Activated CD4-positive, alpha-beta T cell treated with anti-CD3 and anti-CD28 coated beads, Interleukin-2, amount 50 U/mL, for 16 hours (primary cell): ENCODE measurements around the gene IGF2R.
"Not testable (repeated sequence)": the region's sequence is repeated elsewhere in the genome, so short reads cannot be mapped to it uniquely, and the experiment has no call there.

Source experiments
- DNase-seq: peaks from one replicate; pipeline ENCODE4 v3.0.0-alpha.2; 2020

IGF2R gene

DNA sequence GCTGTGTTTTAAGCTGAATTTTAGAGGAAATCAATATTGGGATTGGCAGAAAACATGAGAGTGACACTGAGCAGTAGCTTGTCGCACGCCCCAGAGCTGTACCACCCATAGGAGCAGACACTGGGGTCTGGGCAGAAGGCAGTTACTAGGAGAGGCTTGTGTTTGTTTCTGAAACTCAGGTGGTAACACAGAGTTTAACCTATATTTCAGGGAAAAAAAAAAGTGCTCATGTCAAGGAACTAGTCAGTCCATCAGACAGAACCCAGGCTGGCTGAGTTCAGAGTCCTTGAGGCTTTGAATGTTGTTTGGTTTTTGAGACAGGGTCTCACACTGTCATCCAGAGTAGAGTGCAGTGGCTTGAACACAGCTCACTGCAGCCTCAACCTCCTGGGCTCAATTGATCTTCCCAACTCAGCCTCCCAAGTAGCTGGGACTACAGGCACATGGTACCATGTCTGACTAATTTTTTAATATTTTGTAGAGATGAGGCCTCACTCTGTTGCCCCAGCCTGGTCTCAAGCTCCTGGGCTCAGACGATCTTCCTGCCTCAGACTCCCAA lies 159.3 kb downstream of the IGF2R start:
- no peak for DNase-seq

DNA sequence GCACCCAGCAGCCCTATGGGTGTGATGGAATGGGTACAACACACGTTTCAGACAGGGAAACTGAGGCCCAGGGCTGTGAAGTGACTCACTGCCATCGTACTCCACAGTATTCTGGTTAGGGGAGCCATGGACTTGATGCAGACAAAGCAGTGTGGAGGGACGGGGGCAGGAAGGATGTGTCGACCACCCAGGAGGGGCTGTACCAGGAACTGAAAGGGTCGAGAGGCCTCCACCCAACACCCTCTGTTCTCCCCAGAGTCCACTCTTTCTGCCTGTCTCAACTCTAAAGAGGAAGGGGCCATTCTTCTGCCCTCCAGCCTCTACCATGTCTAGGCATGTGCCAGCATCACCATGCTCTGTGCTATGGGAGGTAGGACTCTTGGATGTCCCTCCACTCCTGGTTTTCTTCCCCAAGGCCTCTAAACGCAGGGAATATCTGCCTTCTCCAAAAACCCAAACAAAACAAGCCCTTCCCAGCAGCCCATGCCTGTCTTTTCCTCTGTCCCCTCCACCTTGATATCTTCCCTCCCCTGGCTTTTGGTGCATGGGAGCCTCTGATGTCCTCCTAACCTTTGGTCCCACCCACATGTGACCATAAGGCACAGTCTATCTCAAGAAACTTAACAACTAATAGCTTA lies 160.1 kb downstream of the IGF2R start:
- DNase-seq, result no peak

DNA sequence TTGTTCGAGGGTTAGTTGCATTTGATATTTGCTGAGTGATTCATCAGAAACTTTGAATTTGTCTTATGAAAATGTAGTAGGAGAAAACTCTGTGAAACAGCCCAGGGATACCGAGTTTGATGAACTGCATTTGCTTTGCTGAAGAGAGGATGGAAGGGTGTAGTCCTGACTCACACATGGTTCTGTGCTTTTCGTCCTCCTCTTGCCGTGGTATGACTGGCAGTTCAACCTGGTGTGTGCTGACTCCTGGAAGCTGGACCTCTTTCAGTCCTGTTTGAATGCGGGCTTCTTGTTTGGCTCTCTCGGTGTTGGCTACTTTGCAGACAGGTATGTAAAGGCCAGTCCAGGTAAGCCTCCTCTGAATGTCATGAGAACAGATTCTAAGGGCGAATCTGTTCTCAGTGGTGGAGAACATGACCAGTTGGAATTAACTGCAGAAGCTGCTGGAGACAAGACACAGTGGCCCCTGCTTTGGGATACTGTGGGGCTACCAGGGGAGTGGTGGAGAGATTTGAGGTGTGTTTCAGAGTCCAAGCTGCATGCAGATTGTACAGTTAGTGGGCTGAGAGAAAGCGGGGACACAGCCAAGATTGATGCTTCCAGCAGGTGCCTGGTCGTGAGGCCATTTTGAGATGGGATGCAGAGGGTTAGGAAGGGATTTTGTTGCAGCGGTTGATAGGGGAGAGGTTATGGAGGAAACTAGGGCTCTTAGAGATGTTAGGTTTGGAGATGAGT lies 161.2 kb downstream of the IGF2R start:
- no peak for DNase-seq

DNA sequence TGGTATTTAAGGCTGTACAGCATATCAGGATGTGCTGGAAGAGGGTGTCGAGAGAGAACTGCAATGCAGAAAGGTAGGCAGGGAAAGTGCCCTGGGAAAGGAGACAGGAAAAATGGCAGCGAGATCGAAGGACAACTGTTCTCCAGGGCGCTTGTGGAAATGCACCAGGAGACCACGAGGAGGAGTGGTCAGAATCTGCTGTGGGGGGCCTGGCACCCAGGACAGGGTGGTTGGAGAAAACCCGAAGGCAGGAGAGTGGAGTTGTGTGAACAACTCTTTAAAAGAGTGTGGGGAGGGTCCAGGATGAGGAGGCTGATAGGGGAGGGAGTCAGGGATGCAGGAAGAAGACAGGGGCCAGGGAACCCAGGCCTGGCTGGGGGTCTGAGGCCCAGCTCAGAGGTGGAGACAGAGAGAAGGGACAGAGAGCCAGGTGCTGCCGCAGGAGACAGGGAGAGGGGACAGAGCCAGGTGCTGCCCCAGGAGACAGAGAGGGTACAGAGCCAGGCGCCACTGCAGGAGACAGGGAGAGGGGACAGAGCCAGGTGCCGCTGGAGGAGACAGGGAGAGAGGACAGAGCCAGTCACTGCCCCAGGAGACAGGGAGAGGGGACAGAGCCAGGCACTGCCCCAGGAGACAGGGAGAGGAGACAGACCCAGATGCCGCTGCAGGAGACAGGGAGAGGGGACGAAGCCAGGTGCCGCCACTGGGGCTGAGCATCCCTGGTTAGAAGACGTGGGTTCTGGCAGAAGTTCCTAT lies 162.0 kb downstream of the IGF2R start:
- DNase-seq, result no peak

DNA sequence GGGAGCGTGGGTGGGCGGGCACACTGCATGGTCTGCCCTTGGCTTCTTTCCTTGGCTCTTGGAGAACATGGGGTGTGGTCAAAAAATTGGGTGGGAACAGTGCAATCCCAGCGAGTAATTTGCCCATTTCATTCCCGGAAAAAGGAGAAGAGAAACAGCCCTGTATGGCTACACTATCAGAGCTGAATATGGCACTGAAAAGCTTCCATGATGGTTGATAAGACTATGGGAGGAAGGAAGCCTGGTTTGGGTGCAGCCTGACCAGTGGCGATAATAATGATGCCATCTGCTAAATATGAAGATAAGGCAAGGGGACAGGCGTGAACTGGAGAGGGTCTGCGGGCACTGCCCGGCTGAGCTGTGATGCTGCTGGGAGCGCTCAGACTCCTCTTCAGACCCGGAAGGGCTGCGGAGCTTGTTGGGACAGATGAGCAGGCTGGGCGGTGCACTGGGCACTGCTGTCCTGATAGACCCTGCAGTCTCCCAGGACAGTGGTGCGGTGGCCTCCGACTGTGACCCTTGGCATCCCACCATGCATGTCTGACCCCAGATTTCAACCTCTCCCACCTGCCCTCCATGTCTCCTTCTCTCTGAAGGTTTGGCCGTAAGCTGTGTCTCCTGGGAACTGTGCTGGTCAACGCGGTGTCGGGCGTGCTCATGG lies 162.9 kb downstream of the IGF2R start:
- DNase-seq, result no peak

DNA sequence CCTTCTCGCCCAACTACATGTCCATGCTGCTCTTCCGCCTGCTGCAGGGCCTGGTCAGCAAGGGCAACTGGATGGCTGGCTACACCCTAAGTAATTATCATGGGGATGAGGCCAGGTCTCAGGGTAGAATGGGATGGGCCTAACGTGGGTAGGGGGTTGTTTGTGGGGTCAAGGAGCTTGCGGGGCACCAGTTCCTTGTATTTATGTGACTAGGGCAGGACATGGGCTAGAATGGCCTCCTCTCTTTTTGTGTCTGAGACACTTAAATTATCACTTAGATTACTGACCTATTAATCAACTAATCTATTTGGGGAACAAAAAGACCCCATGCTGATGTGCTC lies 163.4 kb downstream of the IGF2R start:
- DNase-seq, result no peak

DNA sequence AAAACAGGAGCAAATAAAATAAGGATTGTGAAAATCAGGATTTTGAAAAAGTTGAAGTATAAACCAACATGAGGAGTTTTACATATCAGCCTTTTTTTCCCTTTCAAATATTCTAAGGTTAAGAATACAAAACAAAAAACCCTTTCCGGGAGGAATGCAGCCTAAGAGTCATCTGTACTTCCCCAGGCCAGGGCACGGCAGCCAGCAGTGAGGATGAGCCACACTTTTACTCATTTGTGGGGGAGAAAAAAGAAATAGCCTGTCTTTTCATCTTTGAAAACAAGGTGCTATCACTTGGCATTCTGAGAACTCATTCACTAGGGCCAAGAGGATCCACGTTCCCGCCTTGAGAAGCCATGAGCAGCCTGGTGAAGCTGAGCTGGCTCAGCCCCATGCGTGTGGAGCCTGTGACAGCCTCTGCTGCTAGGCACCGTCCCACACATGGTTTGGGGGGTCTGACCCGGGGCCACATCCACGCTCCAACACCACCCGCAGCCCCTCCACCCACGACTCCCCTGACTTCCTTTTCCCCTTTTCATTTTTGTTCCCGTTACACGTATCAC lies 164.0 kb downstream of the IGF2R start:
- DNase-seq, result no peak

DNA sequence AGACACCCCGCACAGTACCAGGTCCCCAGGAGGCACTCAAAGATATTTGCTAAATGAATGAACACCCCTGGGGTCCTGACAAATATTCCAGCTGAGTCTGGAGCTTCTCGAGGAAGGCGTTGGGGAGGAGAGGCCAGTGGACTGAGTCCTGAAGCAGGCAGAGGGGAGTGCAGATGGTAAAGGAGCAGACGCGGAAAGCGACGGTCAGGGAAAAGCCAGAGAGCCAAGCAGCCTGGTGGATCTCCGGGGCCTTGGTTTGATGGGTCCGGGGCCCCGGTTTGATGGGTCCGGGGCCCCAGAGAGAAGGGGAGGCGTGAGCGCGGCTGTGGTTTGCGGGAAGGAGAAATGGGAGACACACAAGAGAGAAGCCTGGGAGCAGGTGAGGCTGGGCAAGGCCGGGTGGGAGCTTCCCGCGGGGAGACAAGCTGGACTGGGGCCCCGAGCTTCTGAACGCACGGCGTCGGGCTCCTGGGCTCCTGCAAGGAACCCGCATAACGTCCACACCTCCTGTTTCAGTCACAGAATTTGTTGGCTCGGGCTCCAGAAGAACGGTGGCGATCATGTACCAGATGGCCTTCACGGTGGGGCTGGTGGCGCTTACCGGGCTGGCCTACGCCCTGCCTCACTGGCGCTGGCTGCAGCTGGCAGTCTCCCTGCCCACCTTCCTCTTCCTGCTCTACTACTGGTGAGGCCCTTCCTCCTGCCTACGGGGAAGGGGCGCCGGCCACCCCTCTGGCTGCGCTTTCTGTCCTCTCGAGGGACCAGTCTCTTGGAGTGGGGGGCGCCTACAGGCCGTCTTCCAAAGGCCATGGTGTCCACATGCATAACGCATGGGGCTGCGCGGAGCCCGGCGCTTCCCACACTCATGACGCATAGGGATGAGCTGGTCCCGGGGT lies 164.8 kb downstream of the IGF2R start:
- DNase-seq, result no peak

DNA sequence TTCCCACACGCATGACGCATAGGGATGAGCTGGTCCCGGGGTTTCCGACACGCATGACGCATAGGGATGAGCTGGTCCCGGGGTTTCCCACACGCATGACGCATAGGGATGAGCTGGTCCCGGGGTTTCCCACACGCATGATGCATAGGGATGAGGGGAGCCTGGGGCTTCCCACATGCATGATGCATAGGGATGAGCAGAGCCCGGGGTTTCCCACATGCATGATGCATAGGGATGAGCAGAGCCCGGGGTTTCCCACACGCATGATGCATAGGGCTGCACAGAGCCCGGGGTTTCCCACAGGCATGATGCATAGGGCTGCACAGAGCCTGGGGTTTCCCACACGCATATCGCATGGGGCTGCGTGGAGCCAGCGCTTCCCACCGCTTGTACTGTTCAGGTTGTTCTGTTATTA lies 165.5 kb downstream of the IGF2R start:
- not testable (repeated sequence) for DNase-seq

DNA sequence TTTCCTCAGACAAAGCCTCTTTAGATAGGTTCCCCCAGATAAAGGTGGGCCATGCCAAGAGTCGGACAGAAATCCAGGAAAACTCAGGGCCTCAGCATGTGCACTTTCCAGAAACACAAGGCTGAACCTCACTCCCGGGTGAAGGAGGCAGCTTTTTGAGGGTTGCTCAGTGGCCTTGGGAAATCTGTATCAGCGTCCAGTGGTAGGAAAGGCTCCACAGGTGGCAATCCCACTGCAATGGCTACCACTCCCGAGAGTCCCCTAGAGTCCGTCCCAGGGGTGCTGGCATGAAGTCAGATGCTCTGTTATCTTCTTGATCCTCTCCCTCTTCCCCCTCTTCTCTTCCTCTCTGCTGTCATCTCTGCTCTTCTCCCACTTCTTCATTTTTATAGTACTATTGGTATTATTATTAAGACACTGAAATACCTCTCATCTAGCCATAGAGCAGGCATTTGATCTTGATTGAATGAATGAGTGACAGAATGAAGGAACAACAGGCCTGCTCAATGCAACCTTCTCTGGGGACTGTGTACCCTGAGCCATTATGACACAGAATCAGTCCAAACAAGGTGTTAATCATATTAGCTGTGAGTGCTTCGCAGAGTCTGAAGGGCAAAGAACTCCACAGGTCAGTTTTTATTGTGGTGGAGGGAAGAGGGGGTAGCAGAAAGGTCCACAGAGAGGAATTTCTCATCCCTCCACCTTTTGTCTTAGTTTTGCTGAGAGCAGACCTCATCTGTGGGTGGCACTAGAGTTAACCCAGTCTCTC lies 166.1 kb downstream of the IGF2R start:
- no peak for DNase-seq

DNA sequence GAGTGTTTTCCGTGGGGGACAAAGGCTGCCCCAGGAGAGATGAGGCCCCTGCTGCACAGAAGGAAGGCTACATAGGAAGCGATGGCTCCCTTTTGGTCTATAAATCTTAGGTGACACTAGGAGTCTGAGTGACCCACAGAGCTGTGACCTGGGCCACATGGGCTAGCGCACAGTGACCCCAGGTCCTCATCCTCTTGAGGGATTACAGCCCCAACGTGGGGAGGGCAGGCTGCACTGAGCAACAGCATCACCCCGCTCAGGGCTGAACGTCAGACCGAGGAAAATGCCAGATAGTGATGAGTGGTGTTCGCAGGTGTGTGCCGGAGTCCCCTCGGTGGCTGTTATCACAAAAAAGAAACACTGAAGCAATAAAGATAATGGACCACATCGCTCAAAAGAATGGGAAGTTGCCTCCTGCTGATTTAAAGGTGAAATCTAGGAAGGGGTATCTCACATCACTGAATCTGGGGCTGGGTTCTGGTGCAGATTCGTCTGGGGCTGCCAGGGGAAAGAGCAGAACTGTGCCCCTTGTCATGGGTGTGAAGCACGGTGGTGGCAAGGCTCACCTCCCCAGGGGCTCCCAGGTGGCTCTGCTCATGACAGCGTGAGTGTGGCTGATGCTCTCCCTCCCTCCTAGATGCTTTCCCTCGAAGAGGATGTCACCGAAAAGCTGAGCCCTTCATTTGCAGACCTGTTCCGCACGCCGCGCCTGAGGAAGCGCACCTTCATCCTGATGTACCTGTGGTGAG lies 167.2 kb downstream of the IGF2R start:
- DNase-seq, result no peak

DNA sequence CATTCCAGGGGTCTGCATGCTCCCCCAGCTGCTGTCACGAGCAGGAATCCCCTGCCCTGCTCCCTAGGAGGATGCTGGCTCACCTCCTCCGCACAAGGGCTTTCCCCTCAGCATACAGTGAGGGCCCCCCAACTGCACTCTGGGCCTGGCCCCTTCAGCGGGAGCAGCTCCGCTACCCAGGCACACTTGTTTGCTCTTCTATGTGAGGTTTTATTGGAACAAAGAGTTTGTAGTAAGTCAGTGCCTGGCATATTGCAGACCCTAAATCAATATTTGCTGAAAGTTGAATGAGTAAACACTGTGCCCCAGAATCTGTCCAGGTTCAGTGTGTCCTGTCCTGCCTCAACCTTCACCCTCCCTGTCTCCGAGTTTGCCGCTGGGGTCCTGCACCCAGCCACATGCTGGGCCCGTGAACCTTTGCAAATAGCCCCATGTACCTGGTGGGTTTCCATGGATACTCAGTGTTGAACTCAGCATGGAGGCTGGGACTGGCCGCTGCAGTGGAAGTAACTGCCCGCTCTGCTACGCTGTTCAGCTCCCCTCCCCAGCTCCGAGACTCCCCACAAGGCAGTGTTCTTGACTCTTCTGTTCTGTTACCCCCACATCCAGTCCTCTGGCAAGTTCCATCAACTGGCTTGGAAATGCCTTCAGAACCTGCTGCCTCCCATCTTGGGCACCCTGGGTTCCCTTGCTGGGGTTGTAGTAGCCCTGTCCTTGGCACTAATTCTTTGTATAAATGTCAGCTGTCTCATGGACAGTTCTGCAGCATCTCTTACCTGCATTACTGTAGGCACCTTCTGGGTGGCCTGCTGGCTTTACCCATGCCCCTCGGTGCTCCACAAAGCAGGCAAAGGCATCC lies 168.5 kb downstream of the IGF2R start:
- no peak for DNase-seq

DNA sequence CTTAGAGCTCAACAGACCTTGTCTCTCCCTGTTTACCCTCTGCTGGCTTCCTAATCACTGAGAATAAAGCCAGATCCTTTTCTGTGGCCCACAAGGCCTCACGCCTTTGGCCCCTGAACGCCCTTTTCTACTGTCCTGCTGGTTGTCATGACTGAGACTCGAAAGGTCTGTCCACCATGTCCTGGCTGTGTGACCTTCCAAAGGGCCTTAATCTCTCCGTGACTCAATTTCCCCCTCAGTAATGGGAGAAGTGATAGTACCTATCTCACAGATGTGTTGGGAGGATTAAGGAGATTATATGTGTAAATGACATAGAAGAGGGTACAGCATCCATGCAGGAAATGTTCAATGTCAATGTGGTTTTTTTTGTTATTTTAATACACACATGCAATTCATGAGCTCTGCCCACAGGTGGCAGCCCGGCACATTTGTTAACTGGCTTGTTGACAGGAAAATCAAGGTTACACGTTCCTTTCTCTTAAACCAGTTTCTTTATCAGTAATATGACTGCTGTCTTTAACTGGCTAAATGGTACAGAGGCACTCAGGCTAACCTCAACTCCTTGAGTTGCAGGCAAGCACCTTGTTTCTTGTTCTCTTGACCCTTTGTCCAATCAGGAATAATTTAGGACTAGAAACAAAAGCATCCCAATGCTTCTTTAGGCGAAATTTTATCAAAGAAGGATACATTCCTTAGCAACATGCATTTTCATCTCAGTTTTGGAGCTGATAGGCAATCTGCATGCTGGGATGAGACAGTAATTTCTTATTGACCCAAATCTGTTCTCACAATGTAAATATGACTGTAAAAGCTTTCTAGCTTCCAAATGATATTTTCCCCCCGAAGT lies 169.3 kb downstream of the IGF2R start:
- DNase-seq, result peak; percentile 73

DNA sequence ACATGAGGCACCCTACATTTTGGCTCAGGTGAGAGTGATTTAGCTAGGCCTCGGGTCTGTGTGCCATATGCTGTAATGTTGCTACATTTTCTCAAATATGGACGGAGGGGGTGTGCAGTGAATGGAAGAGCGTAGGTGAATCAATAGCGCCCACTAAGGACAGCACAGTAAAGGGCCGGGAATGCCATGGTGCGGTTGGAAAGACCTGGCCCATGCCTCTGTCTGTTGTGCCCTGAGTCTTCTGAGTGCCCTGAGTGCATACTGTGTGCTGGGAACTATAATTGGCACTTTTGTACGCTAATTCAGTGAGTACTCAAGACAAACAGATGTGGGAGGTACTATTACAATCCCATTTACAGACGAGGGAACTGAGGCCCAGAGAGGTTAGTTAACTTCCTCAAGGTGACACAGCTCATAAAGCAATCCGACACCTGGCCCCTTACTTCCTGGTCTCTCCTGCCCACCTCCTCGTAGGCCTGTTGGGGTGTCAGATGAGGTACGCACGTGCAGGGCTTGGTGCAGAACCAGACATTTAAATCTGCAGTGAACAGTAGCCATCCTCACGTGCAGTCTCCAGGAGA lies 170.0 kb downstream of the IGF2R start:
- no peak for DNase-seq

DNA sequence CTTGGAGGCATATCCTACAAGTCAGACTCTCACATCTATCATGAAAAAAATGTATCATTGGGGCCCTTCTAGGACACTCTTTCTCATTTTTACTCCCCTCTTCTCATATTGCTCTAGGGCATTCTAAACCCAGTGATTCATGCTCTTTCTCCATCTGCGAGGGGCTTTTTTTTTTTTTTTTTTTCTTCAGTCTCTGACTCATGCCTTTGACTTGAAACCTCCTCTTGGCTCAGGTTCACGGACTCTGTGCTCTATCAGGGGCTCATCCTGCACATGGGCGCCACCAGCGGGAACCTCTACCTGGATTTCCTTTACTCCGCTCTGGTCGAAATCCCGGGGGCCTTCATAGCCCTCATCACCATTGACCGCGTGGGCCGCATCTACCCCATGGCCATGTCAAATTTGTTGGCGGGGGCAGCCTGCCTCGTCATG lies 170.6 kb downstream of the IGF2R start:
- peak; percentile 15 for DNase-seq

DNA sequence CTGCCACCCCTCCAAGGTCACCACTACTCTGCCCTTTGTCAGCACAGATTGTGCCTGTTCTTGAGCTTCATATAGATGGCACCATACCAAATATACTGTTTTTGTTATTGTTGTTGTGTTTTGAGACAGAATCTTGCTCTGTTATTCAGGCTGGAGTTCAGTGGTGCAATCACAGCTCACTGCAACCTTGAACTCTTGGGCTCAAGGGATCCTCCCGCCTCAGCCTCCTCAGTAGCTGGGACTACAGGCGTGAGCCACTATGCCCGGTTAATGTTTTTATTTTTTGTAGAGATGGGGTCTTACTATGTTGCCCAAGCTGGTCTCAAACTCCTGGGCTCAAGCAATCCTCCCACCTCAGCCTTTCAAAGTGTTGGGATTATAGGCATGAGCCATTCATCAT lies 171.6 kb downstream of the IGF2R start:
- DNase-seq, result not testable (repeated sequence)

DNA sequence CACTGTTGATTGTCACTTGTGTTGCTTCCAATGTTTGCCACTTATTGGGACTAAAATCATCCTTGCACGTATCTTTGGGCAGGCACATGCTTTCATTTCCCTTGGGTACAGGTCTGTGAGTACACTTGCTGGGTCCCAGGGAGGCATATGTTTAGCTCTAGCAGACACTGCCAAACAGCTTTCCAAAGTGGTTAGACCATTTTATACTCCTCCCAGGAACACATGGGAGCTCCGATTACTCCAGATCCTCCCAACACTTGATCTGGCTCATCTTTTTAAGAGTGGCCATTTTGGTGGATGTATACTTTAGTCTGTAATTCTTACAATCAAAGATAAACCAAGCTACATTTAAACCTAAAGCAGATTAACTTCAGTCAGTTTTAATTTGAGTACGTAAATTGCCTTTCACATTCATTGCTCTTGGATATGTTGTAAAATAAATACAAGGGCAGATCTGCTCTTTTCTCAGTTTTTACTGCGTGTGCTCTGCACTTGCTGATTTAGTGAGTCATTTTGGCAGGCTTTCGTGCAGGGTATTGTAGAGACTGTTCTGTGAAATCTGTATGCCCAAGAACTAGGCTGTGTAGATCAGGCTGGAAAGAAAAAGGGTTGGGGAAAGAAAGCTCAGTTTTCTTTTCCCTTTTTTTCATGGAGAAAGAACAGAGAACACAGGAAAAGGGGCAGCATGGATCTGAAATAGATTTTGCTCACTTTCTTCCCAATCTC lies 172.3 kb downstream of the IGF2R start:
- no peak for DNase-seq
